Smooth muscle cell of the brain vasculature (primary cell): ENCODE measurements around the gene SLC2A13.
A peak's percentile ranks its signal among the peaks of the same experiment; 100 is the strongest.

Experiments
- DNase-seq: peaks from one replicate; pipeline ENCODE4 v3.0.0-alpha.2; 2012; ENCODE audit warnings: low read depth, low spot score

Gene SLC2A13

DNA sequence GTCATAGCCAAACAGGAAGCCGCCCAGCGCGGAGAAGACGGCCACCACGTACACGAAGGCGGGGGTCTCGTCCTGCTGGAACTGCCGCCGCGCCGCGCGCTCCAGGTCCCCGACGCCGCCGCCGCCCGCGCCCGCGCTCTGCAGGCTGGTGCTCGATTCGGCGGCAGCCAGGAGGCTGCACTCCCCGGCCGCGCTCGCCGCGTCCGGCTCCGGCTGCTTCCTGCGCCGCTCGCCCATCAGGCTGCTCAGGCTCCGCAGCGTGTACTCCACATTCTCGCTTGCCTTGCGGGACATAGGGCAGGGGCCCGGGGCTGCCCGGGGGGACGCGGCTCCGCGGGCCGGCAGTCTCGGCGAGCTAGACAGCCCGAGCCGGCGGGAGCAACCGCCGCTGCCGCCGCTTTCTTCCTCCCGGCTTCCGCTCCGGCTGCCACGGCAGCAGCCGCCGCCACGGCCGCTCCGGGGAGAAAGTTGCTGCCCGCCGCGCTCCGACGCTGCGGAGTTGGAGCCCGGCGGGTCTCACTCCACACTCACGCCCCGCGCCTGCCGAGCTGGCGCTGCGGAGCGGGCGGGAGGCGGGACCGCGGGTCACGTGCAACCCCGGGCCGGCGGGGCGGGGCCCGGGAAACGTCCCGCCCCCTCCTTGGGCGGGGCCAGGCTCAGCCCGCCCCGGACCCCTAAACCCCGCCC lies at the start of gene SLC2A13:
SLC2A13 (minus strand) TSS at position 567 of the 687 bp plus-strand sequence; CDS start at position 294, 273 bp downstream.
- DNase-seq = no peak

DNA sequence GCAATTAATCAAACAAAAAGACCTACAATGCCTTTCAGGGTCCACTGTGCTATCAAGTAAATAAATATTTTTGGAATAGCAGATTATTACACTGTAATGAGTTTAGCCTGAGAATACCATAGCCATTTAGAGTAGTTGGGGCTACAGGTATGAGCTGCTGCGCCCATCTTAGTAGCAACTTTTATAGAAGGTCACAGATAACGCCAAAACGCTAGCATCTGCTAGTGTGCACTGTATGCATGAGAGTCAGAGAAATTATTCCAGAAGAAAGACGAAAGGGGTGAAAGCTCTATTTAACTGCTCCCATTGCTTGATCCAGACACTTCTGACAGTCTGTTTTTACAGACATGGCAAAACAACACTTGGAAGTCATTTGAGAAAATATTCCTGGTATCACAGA lies 48.5 kb upstream of the SLC2A13 start:
- DNase-seq = no peak

GRCh38 chr12:40153432-40153831 lies 47.6 kb upstream of the SLC2A13 start:
- no peak for DNase-seq

- DNase-seq = peak; percentile 31
Measured at GRCh38 chr12:40152783-40153383, 47.0 kb upstream of the SLC2A13 start.

- no peak for DNase-seq
Measured at GRCh38 chr12:40149673-40150260, 43.9 kb upstream of the SLC2A13 start.

DNA sequence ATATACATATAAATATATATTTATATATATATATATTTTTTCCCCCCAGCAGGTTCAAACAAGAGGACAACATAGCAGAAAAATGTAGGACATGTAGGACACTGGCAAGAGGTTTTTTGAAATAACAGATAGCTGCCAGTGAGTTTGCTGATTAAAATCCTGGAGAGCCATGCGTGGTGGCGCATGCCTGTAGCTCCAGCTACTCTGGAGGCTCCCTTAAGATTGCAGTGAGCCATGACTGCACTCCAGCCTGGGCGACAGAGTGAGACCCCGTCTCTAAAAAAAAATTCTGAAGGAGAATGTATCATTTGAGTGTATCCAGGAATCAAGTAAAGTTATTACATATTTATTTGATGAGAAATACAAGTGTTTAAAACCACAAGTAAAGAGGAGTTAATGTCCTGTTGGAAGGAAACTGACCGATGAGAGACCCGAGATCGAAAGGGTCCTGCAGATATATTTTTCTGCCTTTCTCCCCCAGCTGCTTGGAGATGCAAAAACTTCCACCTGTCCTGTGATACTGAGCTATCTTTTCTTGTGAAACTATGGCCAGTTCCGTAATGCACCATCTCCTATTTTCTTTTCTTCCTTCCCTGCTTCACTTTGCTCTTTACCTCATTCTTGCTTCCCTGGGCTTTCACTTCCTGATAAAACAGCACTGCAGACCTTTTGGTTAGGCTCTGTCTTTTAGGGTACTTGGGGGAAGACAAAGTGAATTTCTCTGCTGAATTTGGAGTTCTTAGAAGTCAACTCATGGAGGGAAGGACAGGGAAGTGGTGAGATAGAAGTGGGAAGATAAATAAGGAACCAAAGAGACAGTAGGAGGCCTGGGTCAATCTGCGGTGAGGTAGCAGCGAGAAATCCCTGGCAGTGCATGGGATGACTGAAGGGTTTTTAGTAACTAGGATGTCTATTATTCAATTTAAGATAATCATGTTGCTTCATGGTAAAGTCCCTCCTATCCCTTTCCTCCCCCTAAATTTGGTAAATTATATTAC lies 41.2 kb upstream of the SLC2A13 start:
- DNase-seq = no peak

DNA sequence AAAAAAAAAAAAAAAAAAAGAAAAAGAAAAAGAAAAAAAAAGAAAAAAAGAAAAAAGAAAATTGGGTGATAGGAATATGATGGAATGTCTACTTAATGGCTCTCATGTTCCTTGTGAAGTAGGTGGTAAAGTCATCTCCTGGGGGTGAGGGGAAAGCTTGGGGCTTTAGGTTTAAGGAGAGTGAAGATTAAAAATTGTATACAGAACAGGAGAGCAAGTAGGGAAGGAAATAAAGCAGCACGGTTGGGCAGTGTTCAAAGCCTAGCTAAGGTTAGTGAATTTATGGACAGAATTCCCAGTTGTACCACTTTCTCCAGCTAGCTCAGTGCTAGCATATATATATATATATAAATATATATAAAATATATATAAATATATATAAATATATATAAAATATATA lies 40.0 kb upstream of the SLC2A13 start:
- DNase-seq = no peak

GRCh38 chr12:40144023-40144422 lies 38.1 kb upstream of the SLC2A13 start:
- no peak for DNase-seq

DNA sequence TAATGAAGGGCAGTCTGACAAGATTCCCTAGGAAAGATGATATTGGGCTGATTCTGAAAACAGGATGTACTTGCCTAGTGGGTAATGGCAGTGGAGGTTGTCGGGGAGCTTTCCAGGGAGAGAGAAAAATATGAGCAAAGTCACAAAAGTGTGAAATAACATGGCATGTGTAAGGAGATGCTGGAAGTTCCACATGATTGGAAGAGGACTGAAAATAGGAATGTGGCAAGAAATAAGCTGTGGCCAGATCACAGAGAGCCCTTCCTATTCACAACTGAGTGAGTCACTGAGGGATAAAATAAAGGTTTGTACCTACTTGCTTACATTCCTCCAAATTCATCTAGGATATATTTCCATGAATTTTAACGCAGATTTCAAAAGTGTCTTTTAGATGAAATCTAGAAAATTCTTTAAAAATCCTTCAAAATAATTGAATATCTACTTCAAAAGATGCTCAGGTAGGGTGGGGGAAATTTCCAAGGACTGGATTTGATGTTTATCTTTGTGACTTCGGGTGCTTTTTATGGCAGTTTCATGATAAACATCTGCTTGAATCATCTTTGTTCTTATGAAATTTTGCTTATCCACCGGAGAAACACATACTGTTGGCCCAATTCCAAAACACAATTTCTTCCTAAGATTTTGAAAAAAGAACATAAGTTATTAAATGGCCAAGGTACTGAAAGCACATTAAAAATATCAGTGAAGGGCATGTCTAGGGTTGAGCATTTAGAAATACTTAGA lies 36.3 kb upstream of the SLC2A13 start:
- DNase-seq = no peak

DNA sequence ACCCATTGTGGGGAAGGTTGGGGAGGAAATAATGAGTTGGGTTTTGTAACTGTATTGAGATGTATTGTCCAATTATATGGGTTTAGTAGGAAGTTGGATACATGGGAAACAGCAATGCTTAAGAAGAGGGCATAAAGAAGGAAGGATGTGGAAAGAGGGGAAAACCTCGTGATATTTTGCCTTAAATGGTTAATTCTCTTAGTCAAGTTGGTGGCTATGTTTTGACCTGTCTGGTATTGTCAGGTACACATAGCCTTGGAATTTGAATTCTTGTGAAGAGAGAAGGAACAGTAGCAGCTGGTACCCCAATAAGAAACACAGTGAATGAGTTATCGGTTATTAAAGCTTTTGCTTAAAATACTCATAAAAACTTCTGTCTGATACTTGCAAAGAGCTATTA lies 32.6 kb upstream of the SLC2A13 start:
- DNase-seq = no peak

GRCh38 chr12:40137252-40137651 lies 31.4 kb upstream of the SLC2A13 start:
- DNase-seq = no peak

DNA sequence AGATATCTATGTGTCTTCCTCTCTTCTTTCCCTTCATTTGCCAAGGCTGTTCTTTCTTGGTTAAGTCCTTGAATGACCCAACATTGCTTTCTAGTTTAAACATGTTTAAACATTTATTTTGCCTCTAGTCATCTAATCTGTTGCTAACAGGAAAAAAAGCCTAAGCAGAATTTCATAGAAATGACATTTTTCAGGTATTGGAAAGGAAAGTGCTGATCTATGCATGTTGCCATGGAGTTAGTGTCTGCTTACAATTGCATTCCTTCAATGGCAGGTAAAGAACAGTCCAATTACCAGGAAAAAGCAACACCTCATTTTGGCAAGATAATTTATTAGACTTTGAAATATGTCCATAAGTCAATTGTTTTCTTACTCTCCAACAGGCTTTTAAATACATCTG lies 21.5 kb upstream of the SLC2A13 start:
- no peak for DNase-seq

- DNase-seq = no peak
Measured at GRCh38 chr12:40123496-40123895, 17.6 kb upstream of the SLC2A13 start.

DNA sequence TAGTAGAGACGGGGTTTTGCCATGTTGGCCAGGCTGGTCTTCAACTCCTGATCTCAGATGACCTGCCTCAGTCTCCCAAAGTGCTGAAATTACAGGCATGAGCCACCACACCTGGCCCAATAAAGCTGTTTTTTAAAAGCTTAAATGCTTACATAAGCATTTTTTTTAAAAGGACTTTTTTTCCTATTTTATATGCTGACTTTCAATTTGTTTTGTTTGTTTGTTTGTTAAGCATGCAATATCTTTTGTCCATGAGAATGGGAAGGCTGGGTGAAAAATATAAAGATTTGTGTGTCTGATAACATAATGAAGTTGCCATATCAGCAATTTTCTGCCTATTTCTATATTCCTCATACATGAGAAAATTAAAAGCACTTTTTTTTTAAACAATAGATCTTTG lies 17.0 kb upstream of the SLC2A13 start:
- no peak for DNase-seq

DNA sequence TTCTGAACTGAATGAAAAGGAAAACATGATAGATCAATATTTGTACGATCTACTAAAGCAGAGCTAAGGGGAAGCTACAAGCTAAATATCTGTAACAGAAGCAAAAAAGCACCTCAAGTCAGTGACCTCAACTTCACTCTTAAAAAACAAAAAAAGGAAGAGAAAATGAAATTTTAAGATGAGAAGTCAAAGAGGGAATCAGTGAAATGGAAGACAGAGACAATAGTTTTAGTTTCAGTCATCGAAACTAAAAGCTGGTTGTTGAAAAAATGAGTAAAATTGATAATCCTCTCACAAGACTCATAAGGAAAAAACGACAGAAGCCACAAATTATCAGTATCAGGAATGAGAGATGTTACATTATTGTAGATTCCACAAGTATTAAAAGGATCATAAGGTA lies 11.9 kb upstream of the SLC2A13 start:
- DNase-seq = no peak

GRCh38 chr12:40110586-40110985 lies 4.7 kb upstream of the SLC2A13 start:
- no peak for DNase-seq

DNA sequence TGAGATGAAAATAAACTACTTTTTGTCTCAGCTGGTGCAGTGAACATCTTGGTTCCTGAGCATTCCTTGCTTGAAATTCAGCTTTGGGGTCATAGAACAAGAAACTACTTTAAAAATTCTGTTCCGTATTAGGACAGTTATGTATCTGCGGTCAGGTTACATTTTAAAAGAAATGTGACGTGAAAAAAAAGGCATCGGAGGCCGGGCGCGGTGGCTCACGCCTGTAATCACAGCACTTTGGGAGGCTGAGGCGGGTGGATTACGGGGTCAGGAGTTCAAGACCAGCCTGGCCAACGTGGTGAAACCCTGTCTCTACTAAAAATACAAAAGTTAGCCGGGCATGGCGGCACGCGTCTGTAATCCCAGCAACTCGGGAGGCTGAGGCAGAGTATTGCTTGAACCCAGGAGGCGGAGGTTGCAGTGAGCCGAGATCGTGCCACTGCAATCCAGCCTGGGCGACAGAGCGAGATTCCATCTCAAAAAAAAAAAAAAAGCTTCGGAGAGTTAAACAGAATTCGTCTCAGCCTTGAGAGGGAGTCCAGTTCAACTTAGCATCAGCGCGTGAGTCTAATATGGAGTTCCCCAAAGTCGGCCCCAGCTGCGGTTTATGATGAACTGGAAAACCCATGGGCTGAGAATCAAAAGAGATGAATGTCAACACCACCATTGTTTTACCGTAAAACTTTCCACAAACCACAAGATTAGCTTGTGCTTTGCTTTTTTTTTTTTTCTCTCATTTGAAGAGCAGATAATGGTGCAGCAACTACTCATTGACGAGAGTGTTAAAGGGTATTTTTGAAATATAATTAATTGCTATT lies 2.1 kb upstream of the SLC2A13 start:
- DNase-seq = no peak

- peak; percentile 79 for DNase-seq
Measured at GRCh38 chr12:40107098-40107802, 1.4 kb upstream of the SLC2A13 start.

DNA sequence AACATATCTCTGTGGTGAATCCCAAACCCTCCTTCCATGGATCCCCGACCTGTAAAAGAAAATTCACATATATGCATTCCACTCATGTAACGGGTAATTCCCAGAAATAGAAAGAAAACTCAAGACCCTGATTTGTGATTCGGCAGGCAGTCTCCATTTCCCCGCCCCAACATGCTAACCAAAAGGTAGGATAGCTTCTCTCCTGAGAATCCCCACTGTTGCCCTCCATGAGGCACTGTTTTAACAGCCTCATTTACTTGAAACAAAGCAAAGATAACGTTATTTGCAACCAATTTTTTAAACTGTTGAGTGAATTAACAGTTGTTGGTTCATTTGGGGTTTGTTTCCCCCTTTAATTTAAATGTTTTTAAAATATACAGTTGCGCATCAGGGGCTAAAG lies 774 bp upstream of the SLC2A13 start:
- DNase-seq = no peak

DNA sequence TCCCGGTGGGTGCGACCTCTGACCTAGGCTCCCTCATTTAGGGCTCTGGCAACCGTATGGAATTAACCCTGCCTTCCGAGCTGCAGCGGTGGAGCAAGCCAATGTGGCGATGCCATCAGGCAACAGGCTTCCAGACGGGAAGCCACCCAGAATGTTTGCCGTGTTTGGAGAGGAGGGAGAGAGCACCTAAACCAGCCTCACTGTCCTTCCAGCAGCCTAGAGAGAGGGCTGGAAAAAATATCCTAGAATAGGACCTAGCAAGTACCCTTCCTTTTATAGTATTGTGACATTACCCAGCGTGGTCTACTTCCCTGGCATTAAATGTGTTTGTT lies 287 bp upstream of the SLC2A13 start:
- DNase-seq = no peak
